Caco-2 (cell line): ENCODE results near the gene ZNF285. TPM values are rescaled to one million over a fixed set of nuclear protein-coding genes. Genes with fewer than 3 reads are reported as not detected.
A peak's percentile ranks its signal among the peaks of the same experiment; 100 is the strongest.

Source experiments
- BruUV-seq: library from RNA; stranded (reverse); fragments of 400-500 nt; replicated peaks from 2 replicates; lab custom pipeline; 2021; lab: Mats Ljungman, UMichigan
- CTCF ChIA-PET: fragments of 300-600 bp; sonication (Branson Sonifier 250); formaldehyde crosslinking; loops from one replicate; lab custom pipeline; 2022; ENCODE audit warnings: antibody characterized with exemption; lab: Charles Lee
- POLR2A ChIA-PET: fragments of 300-600 bp; sonication (Branson Sonifier 250); formaldehyde crosslinking; loops from one replicate; lab custom pipeline; 2022; ENCODE audit warnings: antibody characterized with exemption; lab: Charles Lee
- DNase-seq, 2 experiments: peaks; one replicate each; pipeline versions ENCODE4 v3.0.0 to v3.0.0-alpha.2; 2020 to 2022
- H3K27me3 ChIP-seq: replicated peaks from 2 replicates; pipeline ENCODE4 v1.6.0; 2011; ENCODE audit warnings: low read length; ENCODE audit not compliant: control insufficient read depth, insufficient read depth
- H3K36me3 ChIP-seq: 2 replicates; pipeline ENCODE4 v1.5.1; 2011; ENCODE audit warnings: low read length; ENCODE audit not compliant: control insufficient read depth, insufficient read depth
- H3K4me1 ChIP-seq: fragments of 250-450 bp; sonication (Bioruptor Pico); 2 replicates; pipeline ENCODE4 v1.5.1; 2020; ENCODE audit warnings: mild to moderate bottlenecking
- H3K4me3 ChIP-seq: 2 replicates; pipeline ENCODE4 v1.5.1; 2011; ENCODE audit warnings: low read depth, mild to moderate bottlenecking, control low read depth, low read length
- H3K9me3 ChIP-seq: fragments of 250-450 bp; sonication (Bioruptor Pico); 2 replicates; pipeline ENCODE4 v1.5.1; 2020; ENCODE audit warnings: mild to moderate bottlenecking, moderate library complexity
- H3K27ac Mint-ChIP-seq: one replicate; pipeline ENCODE4 v1.8.0; 2022; ENCODE audit warnings: mixed read lengths; ENCODE audit not compliant: unreplicated experiment
- H3K27me3 Mint-ChIP-seq: one replicate; pipeline ENCODE4 v1.8.0; 2022; ENCODE audit warnings: mixed read lengths; ENCODE audit not compliant: insufficient read depth, unreplicated experiment
- H3K36me3 Mint-ChIP-seq: one replicate; pipeline ENCODE4 v1.8.0; 2022; ENCODE audit warnings: mild to moderate bottlenecking, mixed read lengths; ENCODE audit not compliant: insufficient read depth, unreplicated experiment
- H3K4me1 Mint-ChIP-seq: one replicate; pipeline ENCODE4 v1.8.0; 2022; ENCODE audit warnings: low read depth, mixed read lengths; ENCODE audit not compliant: unreplicated experiment
- H3K4me3 Mint-ChIP-seq: one replicate; pipeline ENCODE4 v1.8.0; 2022; ENCODE audit warnings: mild to moderate bottlenecking, moderate library complexity, mixed read lengths; ENCODE audit not compliant: unreplicated experiment
- H3K9me3 Mint-ChIP-seq: one replicate; pipeline ENCODE4 v1.8.0; 2022; ENCODE audit warnings: mixed read lengths; ENCODE audit not compliant: unreplicated experiment
- CTCF ChIP-seq, 2 experiments: fragments of 200-600 bp in 1 of 2; IDR thresholded peaks; 1 replicate in 1 of 2; 2 replicates in 1 of 2; pipeline versions ENCODE4 v1.5.1 to v1.8.0; 2011 to 2022; ENCODE audit warnings: antibody characterized with exemption in 1 of 2, control low read depth in 1 of 2, inconsistent platforms in 1 of 2, low read depth in 1 of 2, low read length in 1 of 2, mild to moderate bottlenecking in 1 of 2, moderate library complexity in 1 of 2; ENCODE audit not compliant: insufficient read depth in 1 of 2, severe bottlenecking in 1 of 2, unreplicated experiment in 1 of 2
- intact Hi-C: fragments of 100-400 bp; cut with micrococcal nuclease; formaldehyde crosslinking; loops from one replicate; pipeline ENCODE4 v1.10.0; 2022; ENCODE audit not compliant: unreplicated experiment
- total RNA-seq: library from RNA; stranded (reverse); gene quantifications from 2 replicates; pipeline ENCODE4 v1.2.3, GENCODE V29; 2022

Gene ZNF285
- total RNA-seq, 1 experiment from 2014 or later, result 1.5 TPM

GRCh38 chr19:44356383-44357111 is 44.9 kb downstream of the ZNF285 start, which contains the start of gene ZNF112:
TSS of gene ZNF112 (minus strand) at chr19:44356680. CDS start at chr19:44340539, 16,141 bp downstream.
- intact Hi-C loops, result loop anchor here (1.0 to 2.0 kb wide), 6 partner anchors 45 to 149 kb away; partner anchors contain the start of genes ZNF180, ZNF227, ZNF233 and ZNF235
- H3K9me3 Mint-ChIP-seq, result peaks cover 25% of the 10 kb centered on the region
- BruUV-seq, result no TSS peak
- Histone ChIP-seq H3K4me3 (peak within 1 kb of the TSS; percentile 47), H3K9me3 (peaks cover 7% of the 10 kb centered on the region), H3K4me1 (no peaks in the 10 kb centered on the region), H3K36me3 (no peaks in the 10 kb centered on the region), H3K27me3 (no peaks in the 10 kb centered on the region)
- ChIA-PET CTCF (no interaction called here), POLR2A (interaction anchor here (0.6 to 1.0 kb wide), 3 partner anchors 141 to 245 kb away, joined by 3 to 5 read pairs (median 3); partner anchors contain the start of gene ZNF226)
- H3K27me3 Mint-ChIP-seq, result no peaks in the 10 kb centered on the region
- peak within 1 kb of the TSS; percentile 76 for H3K27ac Mint-ChIP-seq
- DNase-seq, result peak; percentile 92 to 96
- peak within 1 kb of the TSS; percentile 94 for H3K4me3 Mint-ChIP-seq
- H3K4me1 Mint-ChIP-seq, result peaks cover 7% of the 10 kb centered on the region
- no peak for TF ChIP-seq CTCF (IDR thresholded peaks at IDR 0.05; ENCODE audit: insufficient read depth in 1 of 2, low read depth in 1 of 2, low read length in 1 of 2, severe bottlenecking in 1 of 2, unreplicated experiment in 1 of 2)
- H3K36me3 Mint-ChIP-seq, result no peaks in the 10 kb centered on the region

- no peak overlapping the region for H3K4me3 Mint-ChIP-seq
- H3K27me3 Mint-ChIP-seq, result no peaks in the 10 kb centered on the region
- no peaks in the 10 kb centered on the region for H3K36me3 ChIP-seq
- H3K36me3 Mint-ChIP-seq, result no peaks in the 10 kb centered on the region
- peaks cover 26% of the 10 kb centered on the region for H3K9me3 Mint-ChIP-seq
- intact Hi-C loops, result no loop called here
- ChIA-PET POLR2A (no interaction called here), CTCF (no interaction called here)
- no TSS peak for BruUV-seq
- no peak for TF ChIP-seq CTCF (IDR thresholded peaks at IDR 0.05; ENCODE audit: insufficient read depth in 1 of 2, low read depth in 1 of 2, low read length in 1 of 2, severe bottlenecking in 1 of 2, unreplicated experiment in 1 of 2)
- no peak overlapping the region for H3K4me3 ChIP-seq
- no peaks in the 10 kb centered on the region for H3K4me1 Mint-ChIP-seq
- H3K27ac Mint-ChIP-seq, result no peak overlapping the region
- peaks cover 9% of the 10 kb centered on the region for H3K9me3 ChIP-seq
- H3K27me3 ChIP-seq, result no peaks in the 10 kb centered on the region
- DNase-seq, result no peak
- no peaks in the 10 kb centered on the region for H3K4me1 ChIP-seq
Observed at GRCh38 chr19:44346556-44346955, 54.9 kb downstream of the ZNF285 start.

- H3K4me3 ChIP-seq, result no peak overlapping the region
- no TSS peak for BruUV-seq
- H3K4me1 Mint-ChIP-seq, result no peaks in the 10 kb centered on the region
- H3K36me3 Mint-ChIP-seq, result peaks cover under 1% of the 10 kb centered on the region
- no peak overlapping the region for H3K27ac Mint-ChIP-seq
- no peaks in the 10 kb centered on the region for H3K36me3 ChIP-seq
- H3K4me3 Mint-ChIP-seq, result no peak overlapping the region
- no peaks in the 10 kb centered on the region for H3K4me1 ChIP-seq
- intact Hi-C loops, result no loop called here
- no peaks in the 10 kb centered on the region for H3K27me3 Mint-ChIP-seq
- TF ChIP-seq CTCF (IDR thresholded peaks at IDR 0.05; ENCODE audit: insufficient read depth in 1 of 2, low read depth in 1 of 2, low read length in 1 of 2, severe bottlenecking in 1 of 2, unreplicated experiment in 1 of 2), result no peak
- H3K9me3 ChIP-seq, result peaks cover 8% of the 10 kb centered on the region
- POLR2A ChIA-PET, result no interaction called here
- CTCF ChIA-PET, result no interaction called here
- H3K9me3 Mint-ChIP-seq, result peaks cover 29% of the 10 kb centered on the region
- no peak for DNase-seq
- H3K27me3 ChIP-seq, result no peaks in the 10 kb centered on the region
Observed at GRCh38 chr19:44345959-44346358, 55.4 kb downstream of the ZNF285 start.
